Sigmoid colon (tissue), 4 donors: ENCODE measurements around the gene PARP15.

Source experiments
- CTCF ChIP-seq, 4 experiments: fragments of 450-650 bp in 3 of 4; fragments of 200-600 bp in 1 of 4; IDR thresholded peaks; one replicate each; pipeline ENCODE4 v1.5.1; 2016 to 2019; ENCODE audit warnings: antibody characterized with exemption in 4 of 4, mild to moderate bottlenecking in 3 of 4, moderate library complexity in 2 of 4
- EP300 ChIP-seq, 4 donors: sonication (generic); formaldehyde crosslinking; IDR thresholded peaks; one replicate each; pipeline ENCODE4 v1.6.1; 2017; ENCODE audit warnings: antibody characterized with exemption in 4 of 4
- POLR2AphosphoS5 ChIP-seq, 4 donors: sonication (generic); formaldehyde crosslinking; IDR thresholded peaks; one replicate each; pipeline ENCODE4 v1.6.1; 2017; ENCODE audit warnings: antibody characterized with exemption in 4 of 4

GRCh38 chr3:122553171-122553570 lies 24.3 kb upstream of the PARP15 start:
- TF ChIP-seq EP300 (IDR thresholded peaks at IDR 0.05) (no peak), CTCF (IDR thresholded peaks at IDR 0.05) (no peak), POLR2AphosphoS5 (IDR thresholded peaks at IDR 0.05) (no peak)
